Esophagus muscularis mucosa (tissue), 4 donors: ENCODE measurements around the gene PLEKHG4. TPM values are rescaled to one million over a fixed set of nuclear protein-coding genes. Genes with fewer than 3 reads are reported as not detected.

Experiments
- DNase-seq: peaks from one replicate; pipeline ENCODE4 v3.0.0-alpha.2; 2017; ENCODE audit errors: extremely low spot score
- H3K27ac ChIP-seq, 4 donors: fragments of 200-600 bp; sonication (generic); replicated peaks in 1 of 4; 1 replicate in 3 of 4; 2 replicates in 1 of 4; pipeline ENCODE4 v1.5.1; 2016 to 2019; ENCODE audit warnings: mild to moderate bottlenecking in 1 of 4
- H3K27me3 ChIP-seq, 4 donors: fragments of 200-600 bp; sonication (generic); one replicate each; pipeline versions ENCODE4 v1.5.1 to v1.6.0; 2016 to 2019
- H3K36me3 ChIP-seq, 4 donors: fragments of 200-600 bp; sonication (generic); one replicate each; pipeline ENCODE4 v1.5.1; 2016 to 2019
- H3K4me1 ChIP-seq, 4 donors: fragments of 200-600 bp; sonication (generic); one replicate each; pipeline ENCODE4 v1.5.1; 2016 to 2019
- H3K4me3 ChIP-seq, 4 donors: fragments of 200-600 bp; sonication (generic); 1 replicate in 2 of 4; 2 replicates in 2 of 4; pipeline ENCODE4 v1.5.1; 2016 to 2019; ENCODE audit warnings: mild to moderate bottlenecking in 4 of 4, moderate library complexity in 1 of 4
- H3K9me3 ChIP-seq, 4 donors: fragments of 200-600 bp; sonication (generic); 1 replicate in 3 of 4; 2 replicates in 1 of 4; pipeline ENCODE4 v1.5.1; 2016 to 2019
- EP300 ChIP-seq: sonication (generic); formaldehyde crosslinking; IDR thresholded peaks from one replicate; pipeline ENCODE4 v1.6.1; 2017; ENCODE audit warnings: antibody characterized with exemption
- POLR2A ChIP-seq: fragments of 450-650 bp; IDR thresholded peaks from one replicate; pipeline ENCODE4 v1.6.1; 2017; ENCODE audit warnings: antibody characterized with exemption, moderate library complexity, mild to moderate bottlenecking, low read depth
- POLR2AphosphoS5 ChIP-seq, 2 donors: sonication (generic); formaldehyde crosslinking; IDR thresholded peaks; one replicate each; pipeline ENCODE4 v1.6.1; 2017; ENCODE audit warnings: antibody characterized with exemption in 2 of 2
- WGBS: methylation state at CpG from one replicate; pipeline ENCODE4 v1.1.5; 2018; 5-methylcytosine and 5-hydroxymethylcytosine counted together
- intact Hi-C: fragments of 100-400 bp; cut with DNase I; formaldehyde crosslinking; loops from one replicate; pipeline ENCODE4 v1.15.1; 2023
- total RNA-seq, 4 donors: library from RNA; depleted of rRNA; stranded (reverse); fragments of >200 nt; gene quantifications; one replicate each; pipeline versions ENCODE4 v1.1.0 to v1.2.1, GENCODE V29; 2016
- TF ChIP-seq, protein P1 (sequence below), 3 experiments: fragments of 200-600 bp in 2 of 3; fragments of 450-650 bp in 1 of 3; sonication (generic) in 2 of 3; IDR thresholded peaks; one replicate each; pipeline ENCODE4 v1.5.1; 2017 to 2019; ENCODE audit warnings: antibody characterized with exemption in 3 of 3, mild to moderate bottlenecking in 2 of 3, moderate library complexity in 1 of 3

PLEKHG4 gene
- total RNA-seq, 4 donors from 2014 or later: 3.0 to 8.7 (median 3.2) TPM

DNA sequence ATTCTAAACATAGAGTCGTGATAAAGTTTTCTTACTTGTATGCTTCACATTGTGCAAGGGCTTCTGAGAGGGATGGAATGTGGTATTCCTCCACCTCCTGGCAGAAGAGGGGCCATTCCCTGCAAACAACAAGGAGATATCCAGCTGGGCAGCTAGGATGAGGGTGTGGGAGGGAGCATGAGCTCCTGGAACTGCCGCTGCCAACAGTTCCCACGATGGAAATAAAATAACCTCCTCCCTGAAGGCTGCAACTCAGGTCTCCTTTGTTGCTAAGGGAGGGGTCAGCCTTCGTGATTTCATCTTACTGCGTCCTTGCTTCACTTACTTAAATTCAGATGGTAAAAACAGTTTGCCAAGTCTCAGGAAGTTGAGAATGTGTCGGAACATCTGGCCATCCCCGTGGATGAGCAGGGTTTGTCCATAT, 15.6 kb downstream of the PLEKHG4 start:
- Histone ChIP-seq H3K4me1 (no peaks in the 10 kb centered on the region), H3K4me3 (no peak overlapping the region), H3K36me3 (no peaks in the 10 kb centered on the region), H3K9me3 (no peaks in the 10 kb centered on the region), H3K27ac (no peak overlapping the region), H3K27me3 (peaks cover 0 to 5% (median 0%) of the 10 kb centered on the region in 4 donors)
- WGBS: 63% methylated on average over 7 of the region's 7 CpGs
- DNase-seq: no peak
- TF ChIP-seq, protein P1, sequence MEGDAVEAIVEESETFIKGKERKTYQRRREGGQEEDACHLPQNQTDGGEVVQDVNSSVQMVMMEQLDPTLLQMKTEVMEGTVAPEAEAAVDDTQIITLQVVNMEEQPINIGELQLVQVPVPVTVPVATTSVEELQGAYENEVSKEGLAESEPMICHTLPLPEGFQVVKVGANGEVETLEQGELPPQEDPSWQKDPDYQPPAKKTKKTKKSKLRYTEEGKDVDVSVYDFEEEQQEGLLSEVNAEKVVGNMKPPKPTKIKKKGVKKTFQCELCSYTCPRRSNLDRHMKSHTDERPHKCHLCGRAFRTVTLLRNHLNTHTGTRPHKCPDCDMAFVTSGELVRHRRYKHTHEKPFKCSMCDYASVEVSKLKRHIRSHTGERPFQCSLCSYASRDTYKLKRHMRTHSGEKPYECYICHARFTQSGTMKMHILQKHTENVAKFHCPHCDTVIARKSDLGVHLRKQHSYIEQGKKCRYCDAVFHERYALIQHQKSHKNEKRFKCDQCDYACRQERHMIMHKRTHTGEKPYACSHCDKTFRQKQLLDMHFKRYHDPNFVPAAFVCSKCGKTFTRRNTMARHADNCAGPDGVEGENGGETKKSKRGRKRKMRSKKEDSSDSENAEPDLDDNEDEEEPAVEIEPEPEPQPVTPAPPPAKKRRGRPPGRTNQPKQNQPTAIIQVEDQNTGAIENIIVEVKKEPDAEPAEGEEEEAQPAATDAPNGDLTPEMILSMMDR (IDR thresholded peaks at IDR 0.05): no peak
- intact Hi-C loops: no loop called here

DNA sequence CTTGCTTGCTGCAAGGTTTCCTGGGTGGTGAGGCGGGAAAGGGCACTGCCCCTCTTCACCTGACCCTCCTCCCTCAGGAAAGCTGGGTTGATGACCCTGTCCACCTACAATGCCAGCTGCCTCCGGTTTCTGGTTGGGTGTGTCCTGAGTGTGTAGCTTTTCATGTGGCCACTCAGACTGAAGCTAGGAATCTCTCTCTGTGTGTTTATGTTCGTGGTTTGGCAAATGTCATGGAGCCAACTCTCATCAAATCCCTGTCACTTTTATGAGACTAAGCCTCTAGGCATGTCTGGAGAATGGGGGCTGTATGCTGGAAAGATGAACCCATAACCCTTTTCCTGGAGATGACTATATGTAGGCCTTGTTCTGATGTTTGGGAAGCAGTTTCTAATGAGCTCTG, 17.1 kb downstream of the PLEKHG4 start:
- intact Hi-C loops: no loop called here
- WGBS: 52% methylated on average over 3 of the region's 3 CpGs
- TF ChIP-seq, protein P1 (IDR thresholded peaks at IDR 0.05): no peak
- TF ChIP-seq POLR2AphosphoS5 (IDR thresholded peaks at IDR 0.05) (no peak), EP300 (no peak), POLR2A (no peak)

DNA sequence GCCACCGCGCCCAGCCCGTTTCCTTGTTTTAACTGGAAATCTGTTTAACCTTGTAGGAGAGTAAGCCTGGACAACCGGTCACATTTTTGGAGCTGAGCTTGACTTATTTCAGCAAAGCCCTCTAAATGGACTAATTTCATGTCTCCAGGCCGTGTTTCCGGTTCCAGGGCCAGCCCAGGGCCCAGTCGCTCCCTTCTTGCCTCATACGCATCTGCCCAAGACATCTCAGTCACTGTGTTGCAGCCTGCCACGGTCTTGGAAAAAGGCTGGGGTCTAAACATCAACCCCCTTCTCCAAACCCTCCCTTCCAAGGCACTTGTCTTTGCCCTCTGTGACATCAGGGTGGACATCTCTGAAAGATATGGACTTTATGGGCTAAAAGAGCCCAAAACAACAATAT, 18.9 kb downstream of the PLEKHG4 start:
- intact Hi-C loops: no loop called here
- no peak for TF ChIP-seq POLR2A
- no peak for TF ChIP-seq EP300
- TF ChIP-seq, protein P1 (IDR thresholded peaks at IDR 0.05): no peak
- no peak for TF ChIP-seq POLR2AphosphoS5 (IDR thresholded peaks at IDR 0.05)

More for the DNA sequence above, 17.1 kb downstream of the PLEKHG4 start:
- peaks cover 0 to 7% (median under 1%) of the 10 kb centered on the region in 4 donors for H3K4me1 ChIP-seq
- H3K27me3 ChIP-seq: peaks cover 0 to 5% (median 0%) of the 10 kb centered on the region in 4 donors
- H3K27ac ChIP-seq: no peak overlapping the region
- no peak overlapping the region for H3K4me3 ChIP-seq
- DNase-seq: no peak
- no peaks in the 10 kb centered on the region for H3K36me3 ChIP-seq
- H3K9me3 ChIP-seq: no peaks in the 10 kb centered on the region

DNA sequence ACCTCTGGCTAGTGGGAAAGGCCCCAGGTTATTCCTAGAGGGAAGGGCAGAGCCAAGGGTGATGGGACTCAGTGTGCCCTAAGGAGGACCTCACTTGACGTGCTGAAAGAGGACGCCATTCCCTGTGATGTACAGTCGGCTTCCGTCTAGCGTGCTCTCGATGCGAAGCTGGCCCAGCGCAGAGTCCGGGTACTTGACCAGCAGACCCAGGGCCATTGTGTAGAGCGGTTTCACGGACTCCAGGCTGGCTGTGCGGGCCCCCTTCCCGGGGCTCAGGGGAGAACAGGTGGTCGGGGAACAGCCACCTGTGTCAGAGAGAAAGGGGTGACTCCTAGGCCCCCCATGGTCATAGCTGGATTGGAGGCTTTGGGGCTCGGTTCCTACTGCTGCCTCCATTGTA, 19.9 kb downstream of the PLEKHG4 start:
- no peaks in the 10 kb centered on the region for H3K36me3 ChIP-seq
- H3K4me1 ChIP-seq: peaks cover 0 to 13% (median 2%) of the 10 kb centered on the region in 4 donors
- intact Hi-C loops: no loop called here
- H3K27me3 ChIP-seq: peaks cover 0 to 5% (median 0%) of the 10 kb centered on the region in 4 donors
- no peak for TF ChIP-seq POLR2A
- TF ChIP-seq, protein P1 (IDR thresholded peaks at IDR 0.05): no peak
- no peak for DNase-seq
- WGBS: 95% methylated on average over 15 of the region's 15 CpGs
- H3K9me3 ChIP-seq: no peaks in the 10 kb centered on the region
- H3K4me3 ChIP-seq: no peak overlapping the region
- no peak overlapping the region for H3K27ac ChIP-seq

More for the DNA sequence above, 18.9 kb downstream of the PLEKHG4 start:
- DNase-seq: no peak
- 97% methylated on average over 9 of the region's 9 CpGs for WGBS
- Histone ChIP-seq H3K36me3 (no peaks in the 10 kb centered on the region), H3K9me3 (no peaks in the 10 kb centered on the region), H3K4me3 (no peak overlapping the region), H3K27me3 (peaks cover 0 to 5% (median 0%) of the 10 kb centered on the region in 4 donors), H3K4me1 (peaks cover 0 to 13% (median 2%) of the 10 kb centered on the region in 4 donors), H3K27ac (no peak overlapping the region)
